ENCODE data around the gene FMN1.
"Not testable (repeated sequence)": the region's sequence is repeated elsewhere in the genome, so short reads cannot be mapped to it uniquely, and the experiment has no call there.

The FMN1 gene

DNA sequence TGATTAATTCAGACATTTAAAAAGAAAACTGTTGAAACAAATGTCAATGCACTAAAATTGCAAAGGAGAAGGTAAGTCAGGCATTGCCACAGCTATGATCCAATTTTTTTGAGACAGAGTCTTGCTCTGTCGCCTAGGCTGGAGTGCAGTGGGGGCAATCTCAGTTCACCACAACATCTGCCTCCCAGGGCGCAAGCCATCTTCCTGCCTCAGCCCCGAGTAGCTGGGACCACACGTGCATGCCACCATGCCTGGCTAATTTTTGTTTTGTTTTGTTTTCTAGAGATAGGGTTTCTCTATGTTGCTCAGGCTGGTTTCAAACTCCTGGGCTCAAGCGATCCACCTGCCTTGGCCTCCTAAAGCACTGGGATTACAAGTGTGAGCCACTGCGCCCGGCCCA lies 117.6 kb downstream of the FMN1 start:
- in situ Hi-C loops (cut with HindIII; ENCODE audit: low sequenced_read_pairs) = loop anchor here (10.0 kb wide), 1 partner anchor 48 kb away; no protein-coding TSS in a partner anchor
- TF ChIP-seq, protein P1, sequence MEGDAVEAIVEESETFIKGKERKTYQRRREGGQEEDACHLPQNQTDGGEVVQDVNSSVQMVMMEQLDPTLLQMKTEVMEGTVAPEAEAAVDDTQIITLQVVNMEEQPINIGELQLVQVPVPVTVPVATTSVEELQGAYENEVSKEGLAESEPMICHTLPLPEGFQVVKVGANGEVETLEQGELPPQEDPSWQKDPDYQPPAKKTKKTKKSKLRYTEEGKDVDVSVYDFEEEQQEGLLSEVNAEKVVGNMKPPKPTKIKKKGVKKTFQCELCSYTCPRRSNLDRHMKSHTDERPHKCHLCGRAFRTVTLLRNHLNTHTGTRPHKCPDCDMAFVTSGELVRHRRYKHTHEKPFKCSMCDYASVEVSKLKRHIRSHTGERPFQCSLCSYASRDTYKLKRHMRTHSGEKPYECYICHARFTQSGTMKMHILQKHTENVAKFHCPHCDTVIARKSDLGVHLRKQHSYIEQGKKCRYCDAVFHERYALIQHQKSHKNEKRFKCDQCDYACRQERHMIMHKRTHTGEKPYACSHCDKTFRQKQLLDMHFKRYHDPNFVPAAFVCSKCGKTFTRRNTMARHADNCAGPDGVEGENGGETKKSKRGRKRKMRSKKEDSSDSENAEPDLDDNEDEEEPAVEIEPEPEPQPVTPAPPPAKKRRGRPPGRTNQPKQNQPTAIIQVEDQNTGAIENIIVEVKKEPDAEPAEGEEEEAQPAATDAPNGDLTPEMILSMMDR (IDR thresholded peaks at IDR 0.05; ENCODE audit: low read depth, low read length, missing control alignments) = no peak
- no peak overlapping the region for H3K4me3 ChIP-seq (ENCODE audit: low read depth, low read length)
- DNase-seq (ENCODE audit: low read depth) = no peak

DNA sequence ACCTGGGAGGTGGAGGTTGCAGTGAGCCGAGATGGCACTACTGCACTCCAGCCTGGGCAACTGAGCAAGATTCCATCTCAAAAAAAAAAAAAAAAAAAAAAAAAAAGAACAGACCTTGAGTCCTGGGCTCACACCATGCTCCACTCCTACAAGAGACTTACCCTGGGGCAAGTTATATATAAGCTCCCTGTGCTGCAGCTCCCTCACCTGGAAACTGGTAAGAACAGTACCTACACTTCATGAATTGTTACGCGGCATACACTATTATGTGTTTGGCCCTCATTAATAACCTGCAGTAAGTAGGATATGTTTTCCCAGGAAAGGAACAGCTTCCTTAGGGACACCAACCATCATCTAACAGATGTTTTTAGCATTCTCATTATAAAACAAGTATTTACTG lies 119.6 kb downstream of the FMN1 start:
- H3K4me3 ChIP-seq (ENCODE audit: low read depth, low read length) = no peak overlapping the region
- TF ChIP-seq, protein P1 (IDR thresholded peaks at IDR 0.05; ENCODE audit: low read depth, low read length, missing control alignments) = no peak
- in situ Hi-C loops (cut with HindIII; ENCODE audit: low sequenced_read_pairs) = loop anchor here (10.0 kb wide), 1 partner anchor 50 kb away; no protein-coding TSS in a partner anchor
- no peak for DNase-seq (ENCODE audit: low read depth)

DNA sequence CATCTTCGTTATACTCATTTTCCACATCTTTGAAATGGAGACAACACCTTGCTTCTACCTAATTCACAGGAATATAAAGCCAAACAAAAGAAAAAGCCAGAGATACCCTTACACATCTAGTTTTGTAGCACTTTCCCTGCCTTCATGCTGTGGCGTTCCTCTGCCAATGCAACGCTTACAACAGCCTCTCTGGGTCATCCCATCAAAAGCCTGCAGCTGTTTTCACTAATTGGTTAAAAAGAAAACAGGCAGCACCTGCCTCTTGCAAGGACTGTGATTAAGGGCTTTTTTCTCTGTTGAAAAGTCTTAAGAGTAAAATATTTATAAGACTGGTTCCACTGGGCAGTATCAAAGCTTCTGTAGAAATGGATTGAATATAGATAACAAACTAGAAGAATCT lies 120.3 kb downstream of the FMN1 start:
- DNase-seq (ENCODE audit: low read depth) = no peak
- TF ChIP-seq, protein P1 (IDR thresholded peaks at IDR 0.05; ENCODE audit: low read depth, low read length, missing control alignments) = no peak
- no peak overlapping the region for H3K4me3 ChIP-seq (ENCODE audit: low read depth, low read length)
- in situ Hi-C loops (cut with HindIII; ENCODE audit: low sequenced_read_pairs) = loop anchor here (10.0 kb wide), 1 partner anchor 51 kb away; no protein-coding TSS in a partner anchor

DNA sequence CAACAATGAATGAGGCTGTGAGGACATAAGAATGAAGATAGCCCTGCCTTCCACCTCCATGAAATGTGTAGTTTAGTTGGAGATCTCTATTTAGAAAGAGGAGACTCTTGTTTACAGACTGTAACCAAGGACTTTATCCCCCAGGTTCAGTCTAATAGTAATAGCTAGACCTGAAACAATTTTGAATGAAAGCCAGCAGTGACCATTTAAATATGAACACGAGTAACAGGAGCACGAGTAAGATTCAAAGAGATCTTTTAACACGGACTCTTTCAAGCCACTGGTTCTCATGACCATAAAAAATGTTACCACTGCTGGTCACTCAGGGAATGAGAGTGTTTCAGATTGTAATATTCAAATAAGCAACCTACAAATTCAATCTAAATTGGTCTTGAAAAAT lies 123.1 kb downstream of the FMN1 start:
- no peak overlapping the region for H3K4me3 ChIP-seq (ENCODE audit: low read depth, low read length)

DNA sequence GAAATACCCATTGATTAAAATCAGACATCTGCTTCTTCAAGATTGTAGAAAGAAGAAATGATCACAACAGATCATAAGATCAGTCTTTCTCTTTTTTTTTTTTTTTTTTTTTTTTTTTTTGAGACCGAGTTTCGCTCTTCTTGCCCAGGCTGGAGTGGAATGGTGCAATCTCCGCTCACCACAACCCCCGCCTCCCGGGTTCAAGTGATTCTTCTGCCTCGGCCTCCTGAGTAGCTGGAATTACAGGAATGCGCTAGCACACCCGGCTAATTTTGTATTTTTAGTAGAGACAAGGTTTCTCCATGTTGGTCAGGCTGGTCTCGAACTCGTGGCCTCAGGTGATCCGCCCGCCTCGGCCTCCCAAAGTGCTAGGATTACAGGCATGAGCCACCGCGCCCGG lies 124.6 kb downstream of the FMN1 start:
- in situ Hi-C loops (cut with HindIII; ENCODE audit: low sequenced_read_pairs) = loop anchor here (10.0 kb wide), 1 partner anchor 55 kb away; no protein-coding TSS in a partner anchor
- DNase-seq (ENCODE audit: low read depth); H3K4me3 ChIP-seq (ENCODE audit: low read depth, low read length): not testable (repeated sequence)

More for the DNA sequence above, 123.1 kb downstream of the FMN1 start:
- in situ Hi-C loops (cut with HindIII; ENCODE audit: low sequenced_read_pairs) = loop anchor here (10.0 kb wide), 1 partner anchor 53 kb away; no protein-coding TSS in a partner anchor
- TF ChIP-seq, protein P1 (IDR thresholded peaks at IDR 0.05; ENCODE audit: low read depth, low read length, missing control alignments) = no peak
- DNase-seq (ENCODE audit: low read depth) = no peak

DNA sequence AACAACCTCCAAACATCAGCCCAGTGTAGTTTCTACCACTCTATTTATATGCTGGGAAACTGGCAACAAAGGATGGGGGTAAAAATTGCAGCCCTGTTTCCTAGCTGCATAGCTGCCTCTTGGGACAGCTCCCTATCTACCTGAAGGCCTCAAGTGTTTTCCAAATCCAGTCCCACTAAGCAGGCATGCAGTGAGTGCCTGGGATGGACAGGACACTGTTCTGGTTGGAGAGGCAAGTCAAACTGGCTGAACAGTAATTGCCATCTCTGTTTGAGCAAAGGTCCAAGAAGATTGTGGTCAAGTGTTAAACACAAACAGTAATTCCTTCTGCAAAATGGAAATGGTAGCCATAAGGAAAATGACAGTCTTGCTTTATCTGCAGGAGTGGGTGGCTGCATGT lies 125.4 kb downstream of the FMN1 start:
- in situ Hi-C loops (cut with HindIII; ENCODE audit: low sequenced_read_pairs) = no loop called here
- TF ChIP-seq, protein P1 (IDR thresholded peaks at IDR 0.05; ENCODE audit: low read depth, low read length, missing control alignments) = no peak
- DNase-seq (ENCODE audit: low read depth) = no peak
- H3K4me3 ChIP-seq (ENCODE audit: low read depth, low read length) = no peak overlapping the region

DNA sequence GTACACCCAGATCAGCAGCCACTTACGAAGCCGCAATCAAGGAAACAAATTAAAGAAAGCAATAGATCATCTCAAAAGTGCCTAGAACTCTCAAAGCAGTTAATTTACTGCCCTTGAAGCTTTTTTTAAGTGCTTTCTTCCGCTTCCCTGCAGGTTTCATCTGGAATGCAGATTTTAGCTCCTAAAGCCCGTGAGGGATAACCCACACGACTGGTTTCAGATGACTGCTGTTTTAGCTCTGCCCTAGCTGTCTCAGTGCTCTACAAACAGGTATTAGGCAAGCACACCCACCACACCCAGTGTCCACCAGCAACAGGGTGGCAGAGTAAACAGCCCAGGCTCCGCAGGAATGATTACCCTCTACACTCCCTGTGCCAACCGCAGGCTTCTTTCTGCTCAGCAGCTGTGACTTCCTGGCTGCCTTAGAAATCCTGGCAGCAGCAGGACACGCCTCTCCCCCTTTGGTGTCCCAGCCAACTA lies 126.0 kb downstream of the FMN1 start:
- no peak for DNase-seq (ENCODE audit: low read depth)
- no peak overlapping the region for H3K4me3 ChIP-seq (ENCODE audit: low read depth, low read length)
- in situ Hi-C loops (cut with HindIII; ENCODE audit: low sequenced_read_pairs) = no loop called here
- TF ChIP-seq, protein P1 (IDR thresholded peaks at IDR 0.05; ENCODE audit: low read depth, low read length, missing control alignments) = no peak

Data from astrocyte of the cerebellum (primary cell).